GM18508 (cell line): ENCODE data around the gene ALPI.
"Not testable (repeated sequence)": the region's sequence is repeated elsewhere in the genome, so short reads cannot be mapped to it uniquely, and the experiment has no call there.

ENCODE experiments used
- ATAC-seq: cut with Tn5 transposase; IDR thresholded peaks from one replicate; pipeline ENCODE4 v1.9.1; 2021; ENCODE audit warnings: moderate number of reproducible peaks; ENCODE audit not compliant: insufficient read depth, unreplicated experiment

The ALPI gene

DNA sequence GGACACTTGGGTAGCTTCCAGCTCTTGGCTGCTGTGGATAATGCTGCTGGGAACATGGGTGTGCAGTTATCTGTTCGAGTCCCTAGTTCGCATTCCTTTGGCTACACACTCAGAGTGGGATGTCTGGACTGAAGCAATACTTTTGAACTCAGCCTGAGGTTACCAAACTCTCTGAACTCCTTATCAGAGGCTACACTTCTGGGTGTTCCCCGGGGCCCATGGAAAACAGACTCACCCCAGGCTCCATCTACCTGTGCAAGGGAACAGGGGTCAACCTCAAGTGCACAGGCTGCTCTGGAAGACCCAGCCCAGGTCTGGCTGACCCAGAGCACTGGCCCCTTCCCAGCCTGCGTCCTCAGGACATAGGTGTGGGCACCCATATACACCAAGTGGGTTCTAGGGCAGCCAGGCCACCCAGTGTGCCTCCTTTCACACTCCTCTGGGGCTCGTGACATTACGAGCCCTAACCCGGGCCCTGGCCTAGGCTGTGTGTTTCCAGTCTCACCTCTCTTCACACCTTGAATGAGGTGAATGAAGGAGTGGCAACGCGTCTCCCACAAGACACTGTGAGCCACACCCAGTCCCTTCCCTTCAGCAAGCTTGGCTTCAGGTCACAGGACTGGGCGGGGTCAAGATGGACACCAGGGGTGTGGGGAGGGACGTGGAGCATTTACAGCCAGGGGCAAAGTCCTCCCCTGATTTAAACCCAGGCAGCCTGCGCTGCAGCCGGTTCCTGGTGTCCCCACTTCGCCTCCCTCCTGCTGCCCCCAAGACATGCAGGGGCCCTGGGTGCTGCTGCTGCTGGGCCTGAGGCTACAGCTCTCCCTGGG is at the start of gene ALPI:
TSS of gene ALPI (plus strand) at position 728 of the 830 bp plus-strand sequence. CDS start at position 775, 47 bp downstream.
- no peak for ATAC-seq

DNA sequence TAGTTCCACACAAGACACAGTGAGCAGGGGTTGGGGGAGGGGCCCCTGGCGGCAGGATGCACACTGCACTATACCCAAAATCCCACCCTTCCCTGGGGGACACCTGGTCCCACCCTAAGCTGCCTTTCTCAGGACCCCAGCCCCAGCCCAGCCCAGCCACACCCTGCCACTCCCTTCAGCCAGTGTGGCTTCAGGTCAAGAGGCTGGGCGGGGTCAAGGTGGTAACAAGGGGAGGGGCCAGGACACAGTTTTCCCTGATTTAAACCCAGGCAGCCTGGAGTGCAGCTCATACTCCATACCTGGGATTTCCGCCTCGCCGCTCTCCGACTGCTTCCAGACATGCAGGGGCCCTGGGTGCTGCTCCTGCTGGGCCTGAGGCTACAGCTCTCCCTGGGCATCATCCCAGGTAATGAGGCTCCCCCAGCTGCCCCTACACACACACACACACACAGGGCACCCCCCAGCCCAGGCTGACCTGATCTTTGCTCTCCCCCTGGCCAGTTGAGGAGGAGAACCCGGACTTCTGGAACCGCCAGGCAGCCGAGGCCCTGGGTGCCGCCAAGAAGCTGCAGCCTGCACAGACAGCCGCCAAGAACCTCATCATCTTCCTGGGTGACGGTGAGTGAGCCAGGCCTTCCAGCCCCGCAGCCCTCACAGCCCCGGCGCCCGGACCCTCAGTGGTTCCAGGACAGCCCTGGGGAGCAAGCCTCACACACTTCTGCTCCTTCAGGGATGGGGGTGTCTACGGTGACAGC is 49.2 kb upstream of the ALPI start, which contains the start of gene ALPG:
TSS of gene ALPG (plus strand) at position 289 of the 755 bp plus-strand sequence. CDS start at position 340, 51 bp downstream.
- no peak for ATAC-seq

DNA sequence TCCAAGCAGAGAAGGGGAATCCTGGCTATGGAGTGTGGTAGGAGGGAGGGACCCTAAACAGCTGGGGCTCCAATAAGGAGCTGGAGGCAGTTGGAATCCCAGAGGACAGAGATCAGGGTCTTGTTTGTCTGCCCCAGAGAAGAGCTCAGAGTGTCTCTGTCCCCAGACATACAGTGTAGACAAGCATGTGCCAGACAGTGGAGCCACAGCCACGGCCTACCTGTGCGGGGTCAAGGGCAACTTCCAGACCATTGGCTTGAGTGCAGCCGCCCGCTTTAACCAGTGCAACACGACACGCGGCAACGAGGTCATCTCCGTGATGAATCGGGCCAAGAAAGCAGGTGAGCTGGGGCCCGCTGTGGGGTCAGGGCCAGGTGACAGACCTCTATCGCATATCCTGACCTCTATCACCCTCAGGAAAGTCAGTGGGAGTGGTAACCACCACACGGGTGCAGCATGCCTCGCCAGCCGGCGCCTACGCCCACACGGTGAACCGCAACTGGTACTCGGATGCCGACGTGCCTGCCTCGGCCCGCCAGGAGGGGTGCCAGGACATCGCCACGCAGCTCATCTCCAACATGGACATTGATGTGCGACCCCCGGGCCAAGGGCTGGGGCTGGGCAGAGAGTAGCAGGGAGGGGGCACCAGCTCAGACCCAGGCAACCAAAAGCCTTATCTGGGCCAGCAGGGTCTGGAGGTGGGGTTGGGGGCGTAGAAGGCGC is 48.4 kb upstream of the ALPI start:
- ATAC-seq: not testable (repeated sequence)

DNA sequence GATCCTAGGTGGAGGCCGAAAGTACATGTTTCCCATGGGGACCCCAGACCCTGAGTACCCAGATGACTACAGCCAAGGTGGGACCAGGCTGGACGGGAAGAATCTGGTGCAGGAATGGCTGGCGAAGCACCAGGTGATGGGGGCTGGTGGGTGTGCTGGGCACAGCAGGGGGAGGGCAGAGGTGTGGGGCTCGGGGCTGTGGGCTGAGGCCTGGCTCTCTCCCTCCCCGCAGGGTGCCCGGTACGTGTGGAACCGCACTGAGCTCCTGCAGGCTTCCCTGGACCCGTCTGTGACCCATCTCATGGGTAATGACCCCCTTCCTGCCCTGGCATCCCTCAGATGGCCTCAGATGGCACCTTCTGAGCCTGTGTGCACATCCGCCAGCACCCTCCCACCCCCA is 47.7 kb upstream of the ALPI start:
- ATAC-seq: not testable (repeated sequence)

DNA sequence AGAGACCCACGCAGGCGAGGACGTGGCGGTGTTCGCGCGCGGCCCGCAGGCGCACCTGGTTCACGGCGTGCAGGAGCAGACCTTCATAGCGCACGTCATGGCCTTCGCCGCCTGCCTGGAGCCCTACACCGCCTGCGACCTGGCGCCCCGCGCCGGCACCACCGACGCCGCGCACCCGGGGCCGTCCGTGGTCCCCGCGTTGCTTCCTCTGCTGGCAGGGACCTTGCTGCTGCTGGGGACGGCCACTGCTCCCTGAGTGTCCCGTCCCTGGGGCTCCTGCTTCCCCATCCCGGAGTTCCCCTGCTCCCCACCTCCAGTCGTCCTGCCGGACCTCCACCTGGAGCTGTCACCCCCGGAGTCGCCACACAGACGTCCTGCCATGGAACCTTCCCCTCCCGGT is 46.3 kb upstream of the ALPI start:
- not testable (repeated sequence) for ATAC-seq

DNA sequence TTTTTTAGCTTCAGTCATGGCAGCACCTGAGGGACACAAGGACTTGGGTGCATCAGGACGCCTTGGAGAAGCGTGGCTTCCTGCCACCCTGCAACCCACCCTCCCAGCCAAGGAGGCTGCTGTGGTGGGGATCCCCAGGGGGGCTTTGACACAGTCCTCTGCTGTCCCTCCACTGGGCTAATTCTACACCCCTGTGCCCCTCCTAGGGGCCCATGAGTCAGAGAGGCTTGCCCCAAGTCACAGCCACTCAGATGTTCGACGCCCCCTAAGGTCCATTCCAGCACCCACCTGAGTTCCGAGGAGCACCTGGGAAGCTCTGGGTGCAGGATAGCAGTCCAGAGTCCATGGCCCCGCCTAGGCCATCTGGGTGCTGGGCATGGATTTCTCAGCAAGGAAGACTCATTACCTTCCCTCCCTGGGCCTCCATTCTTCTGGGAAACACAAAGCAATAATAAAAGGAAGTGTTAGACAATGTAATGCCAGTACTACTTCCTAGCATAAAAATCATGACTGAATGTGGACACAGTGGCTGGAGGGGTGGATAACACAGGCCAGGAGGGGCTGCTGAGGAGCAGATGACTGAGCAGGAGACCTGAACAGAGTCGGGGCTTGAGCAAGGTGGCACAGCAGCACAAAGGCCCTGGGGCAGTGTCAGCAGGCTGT is 45.6 kb upstream of the ALPI start:
- no peak for ATAC-seq

DNA sequence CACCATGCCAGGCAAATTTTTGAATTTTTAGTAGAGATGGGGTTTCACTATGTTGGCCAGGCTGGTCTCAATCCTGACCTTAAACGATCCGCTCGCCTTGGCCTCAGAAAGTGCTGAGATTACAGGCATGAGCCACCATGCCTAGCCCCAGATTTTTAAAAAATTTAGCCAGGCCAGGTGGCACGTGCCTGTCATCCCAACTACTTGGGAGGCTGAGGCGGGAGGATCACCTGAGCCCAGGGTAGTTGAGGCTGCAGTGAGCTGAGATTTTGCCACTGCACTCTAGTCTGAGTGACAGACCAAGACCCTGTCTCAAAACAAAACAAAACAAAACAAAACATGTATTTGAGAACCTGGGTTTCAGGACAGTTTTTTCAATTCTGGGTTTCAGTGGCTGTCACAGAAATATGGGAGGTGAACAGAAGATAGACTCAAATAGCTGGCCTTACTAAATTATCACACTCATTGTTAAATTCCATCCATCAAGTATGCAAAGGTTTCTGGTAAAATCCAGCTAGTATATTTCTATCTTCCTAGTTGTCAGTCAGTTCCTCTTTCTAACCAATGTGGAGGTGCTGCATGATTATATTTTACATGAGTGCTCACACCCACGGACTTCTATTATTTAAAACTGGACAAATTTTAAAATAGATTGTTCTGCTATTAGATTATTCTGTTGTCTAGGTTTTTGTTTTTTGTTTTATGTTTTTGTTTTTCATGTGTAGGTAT is 43.9 kb upstream of the ALPI start:
- ATAC-seq: no peak

DNA sequence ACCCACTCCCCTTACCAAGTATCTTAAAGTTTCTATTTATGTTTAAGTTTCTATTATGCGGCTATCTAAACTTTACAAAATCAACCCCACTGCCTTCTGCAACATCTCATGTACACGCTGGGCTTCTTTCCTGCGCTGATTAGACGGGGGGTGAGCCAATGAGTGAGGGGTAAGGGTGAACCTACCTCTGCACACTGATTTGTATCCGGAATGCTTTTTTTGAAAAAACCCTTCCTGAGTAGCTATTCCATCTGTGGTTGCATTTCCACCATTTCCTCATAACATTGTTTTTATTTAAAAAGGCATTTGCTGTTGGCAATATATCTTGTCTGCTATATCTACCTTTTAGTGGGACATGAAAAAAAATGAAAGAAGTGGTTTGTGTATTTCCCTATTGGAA is 43.0 kb upstream of the ALPI start:
- ATAC-seq: no peak

DNA sequence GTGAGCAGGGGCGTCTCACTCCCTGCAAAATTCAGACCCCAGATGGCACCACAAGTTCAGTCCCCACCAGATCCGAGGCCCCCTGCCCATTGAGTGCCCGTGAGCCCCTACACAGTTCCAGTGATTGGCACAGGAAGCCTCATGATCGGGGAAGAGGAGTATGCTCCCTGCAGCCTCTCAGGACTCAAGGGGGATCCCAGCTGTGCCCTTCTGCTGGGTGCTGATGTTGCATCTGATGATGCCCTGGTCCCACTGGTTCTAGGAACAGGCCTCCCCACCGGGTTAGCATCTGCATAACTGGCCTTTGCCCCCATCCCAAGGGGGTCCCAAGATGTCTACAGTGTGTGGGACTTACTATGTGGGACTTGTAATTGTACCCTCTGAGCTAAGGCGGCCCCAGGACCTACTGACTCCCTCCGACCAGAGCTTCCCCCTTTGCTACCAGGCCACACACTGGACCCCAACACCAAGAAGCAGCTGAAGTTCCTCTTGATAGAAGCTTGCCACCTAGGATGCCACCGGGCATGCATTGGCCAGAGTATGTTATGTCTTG is 40.7 kb upstream of the ALPI start:
- ATAC-seq: no peak

DNA sequence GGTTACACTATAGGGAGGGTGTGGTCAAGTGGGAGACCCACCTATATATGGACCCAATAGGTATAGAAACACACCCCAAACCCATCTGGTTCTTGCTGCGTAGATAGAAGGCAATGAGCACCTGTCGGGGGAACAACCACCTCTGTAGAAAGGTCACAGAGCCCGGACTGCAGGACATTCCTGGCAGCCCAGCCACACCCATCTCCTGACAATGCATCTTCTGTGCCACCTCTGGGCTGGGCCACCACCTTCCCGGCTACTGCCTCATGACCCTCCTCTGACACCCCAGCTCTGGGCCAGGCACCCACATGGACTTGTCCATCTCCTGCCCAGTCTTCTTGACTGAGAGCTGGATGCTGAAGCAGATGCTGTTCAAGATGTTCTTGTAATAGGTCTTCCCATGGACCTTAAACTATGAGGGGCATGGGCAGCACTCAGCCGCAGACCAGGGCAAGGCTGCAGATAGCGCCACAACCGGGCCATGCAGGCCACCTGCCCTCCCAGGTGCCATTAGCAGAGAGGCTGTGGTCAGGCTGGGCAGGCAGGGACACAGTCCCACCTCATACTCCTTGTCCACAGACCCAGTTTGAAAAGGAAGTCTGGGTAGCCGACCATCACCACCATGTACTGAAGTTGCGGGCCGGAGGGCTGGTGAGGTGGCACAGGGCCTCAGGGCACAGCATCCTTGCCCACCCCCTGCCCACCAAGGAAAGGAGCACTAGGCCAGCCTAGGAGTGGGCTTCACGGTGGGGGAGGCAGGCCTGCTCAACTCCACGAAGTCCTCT is 40.0 kb upstream of the ALPI start:
- ATAC-seq: no peak

DNA sequence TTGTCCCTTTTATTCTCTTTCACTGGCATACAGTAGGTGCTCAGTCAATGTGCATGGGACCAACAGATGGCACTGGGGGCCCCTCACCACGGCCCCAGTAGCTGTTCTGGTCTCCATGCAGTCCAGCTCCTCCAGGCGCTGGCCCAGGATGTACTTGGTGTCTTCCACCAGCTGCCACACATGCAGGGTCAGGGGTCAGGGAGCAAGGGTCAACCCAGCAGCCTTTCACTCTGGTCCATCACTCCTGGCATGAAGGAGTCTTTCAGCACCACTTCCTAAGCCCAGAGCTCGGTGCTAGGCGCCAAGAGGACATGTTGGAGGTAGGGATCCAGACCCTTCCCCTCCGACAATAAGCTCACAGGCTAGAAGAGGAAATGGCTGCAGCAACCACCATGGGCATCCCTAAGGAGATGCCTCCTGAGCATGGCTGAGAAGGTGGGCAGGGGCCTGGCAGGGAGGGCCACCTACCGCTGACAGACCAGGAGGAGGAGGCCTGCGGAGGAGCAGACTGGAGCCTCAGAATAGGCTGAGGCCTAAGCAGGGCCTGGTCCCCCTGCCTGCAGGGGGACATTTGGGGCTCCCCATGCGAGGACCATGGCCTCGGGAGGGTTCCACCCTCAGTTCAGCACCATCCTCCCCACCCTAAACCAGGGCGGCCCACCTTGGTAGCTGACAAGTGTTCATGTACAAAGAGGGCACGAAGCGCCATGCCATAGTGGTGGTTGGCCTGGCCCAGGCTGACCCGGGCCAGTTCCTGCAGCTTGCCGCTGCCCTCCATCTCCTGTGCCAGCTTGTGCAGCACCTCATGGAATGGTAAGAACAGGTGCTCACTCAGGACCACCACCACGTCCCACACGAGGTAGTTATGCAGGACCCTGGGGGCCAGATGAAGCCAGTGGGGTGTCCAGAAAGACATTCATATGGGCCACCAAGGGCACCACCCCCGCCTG is 39.2 kb upstream of the ALPI start:
- no peak for ATAC-seq

DNA sequence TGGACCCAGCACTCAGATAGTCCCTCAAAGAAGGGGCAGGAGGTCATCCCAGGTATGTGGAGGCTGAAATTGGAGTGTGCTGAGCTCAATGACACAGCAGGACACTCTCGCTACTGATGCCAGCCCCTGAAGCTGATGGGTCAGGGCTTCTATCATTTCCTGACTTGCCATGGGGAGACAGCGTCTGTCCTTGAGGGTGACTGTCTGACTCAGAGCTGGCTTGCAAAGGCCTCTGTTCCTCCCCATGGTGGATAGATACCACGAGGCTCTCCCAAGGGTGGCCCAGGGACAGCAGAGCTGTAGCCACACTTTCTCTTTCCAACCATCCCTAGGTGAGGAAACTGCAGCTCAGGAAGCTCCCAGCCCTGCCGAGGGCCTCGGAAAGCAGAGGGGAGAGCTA is 38.5 kb upstream of the ALPI start:
- no peak for ATAC-seq

DNA sequence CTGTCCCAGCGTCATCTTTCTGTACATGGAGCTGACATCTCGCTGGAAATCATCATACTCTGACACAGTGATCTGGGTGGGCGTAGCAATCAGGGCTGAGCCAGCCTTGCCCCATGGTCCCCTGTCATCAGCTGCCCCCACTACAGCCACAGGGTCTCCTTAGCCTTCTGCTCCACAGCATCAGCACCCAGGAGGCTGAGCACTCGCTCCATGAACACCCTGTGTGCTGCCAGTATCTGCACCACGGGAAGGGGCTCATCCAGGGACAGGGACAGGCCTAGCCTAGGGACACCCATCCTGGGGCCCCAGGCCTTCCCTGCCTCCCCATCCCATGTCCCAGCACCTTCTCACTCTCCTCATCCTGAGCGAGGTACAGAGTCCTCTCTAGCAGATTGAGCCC is 37.9 kb upstream of the ALPI start:
- ATAC-seq: no peak

DNA sequence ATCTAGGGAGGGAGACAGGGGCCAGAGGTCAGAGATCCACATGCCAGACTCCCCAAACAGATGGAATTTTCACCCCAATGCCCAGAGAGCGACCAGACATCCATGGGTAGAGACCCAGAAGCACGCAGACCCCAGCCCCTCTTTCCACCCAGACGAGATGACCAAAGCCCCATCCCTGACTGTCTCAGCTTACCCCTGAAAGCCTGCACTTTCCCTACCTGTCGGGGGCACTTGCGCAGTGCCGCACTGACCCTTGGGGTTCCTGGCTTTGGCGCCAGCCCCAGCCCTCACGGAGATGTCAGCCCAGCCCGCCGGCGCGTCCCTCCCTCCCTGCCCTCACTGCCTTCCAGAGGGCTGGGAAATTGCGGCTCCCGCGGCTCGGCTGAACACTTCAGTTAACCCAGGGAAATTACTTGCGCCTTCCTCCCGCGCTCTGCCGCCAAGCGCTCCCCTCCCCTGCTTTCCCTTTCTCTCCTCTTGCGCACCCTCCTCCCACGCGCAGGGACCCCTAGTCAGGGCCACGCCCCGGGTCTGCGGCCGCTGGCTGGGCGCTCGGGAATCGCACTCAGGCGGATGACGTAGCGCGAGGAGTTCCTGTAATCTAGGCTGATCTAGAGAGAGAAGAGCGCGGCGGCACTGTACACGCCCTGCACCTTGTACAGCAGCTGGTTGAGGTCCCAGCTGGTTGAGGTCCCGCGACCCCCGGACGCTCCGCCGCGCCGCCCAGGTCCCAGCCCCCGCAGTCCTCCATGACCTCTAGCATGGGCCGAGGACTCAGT is 37.3 kb upstream of the ALPI start:
- ATAC-seq: no peak

DNA sequence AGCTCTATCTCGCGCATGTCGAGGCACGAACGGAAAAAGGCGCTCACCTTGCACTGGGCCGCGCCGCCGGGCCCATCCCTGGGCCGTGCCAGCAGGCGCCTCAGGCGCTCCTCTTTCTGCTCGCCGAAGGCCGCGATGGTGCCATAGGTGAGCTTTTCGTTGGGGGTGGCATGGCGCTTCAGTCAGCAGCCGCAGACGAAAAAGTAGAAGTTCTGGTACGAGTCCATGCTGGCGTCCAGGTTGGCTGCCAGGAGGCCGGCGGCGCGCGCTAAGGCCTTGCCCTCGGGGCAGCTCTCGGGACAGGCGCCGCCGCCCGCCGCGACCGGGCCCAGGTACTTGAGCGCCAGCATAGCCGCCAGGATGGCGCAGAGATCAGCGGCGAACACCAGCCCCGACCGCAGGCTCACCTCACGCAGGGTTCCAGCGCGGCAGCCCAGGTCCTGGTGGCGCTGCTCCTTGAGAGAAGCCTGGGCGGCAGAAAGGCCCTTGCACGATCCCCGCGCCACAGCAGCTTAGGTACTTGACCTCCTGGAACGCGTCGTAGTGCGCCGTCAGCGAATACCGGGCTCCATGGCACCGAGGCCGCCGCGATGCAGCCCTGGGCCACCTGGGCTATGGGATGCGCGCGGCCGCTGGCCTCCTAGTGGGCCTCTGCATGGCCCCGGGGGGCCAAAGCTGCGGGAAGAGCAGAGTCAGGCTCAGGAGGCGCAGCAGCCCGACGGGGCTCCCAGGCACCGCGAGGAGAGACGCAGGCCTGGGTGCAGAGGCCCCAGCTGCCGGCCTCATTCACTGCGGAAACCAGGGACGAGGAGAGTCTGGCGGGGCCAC is 36.5 kb upstream of the ALPI start:
- ATAC-seq: no peak

DNA sequence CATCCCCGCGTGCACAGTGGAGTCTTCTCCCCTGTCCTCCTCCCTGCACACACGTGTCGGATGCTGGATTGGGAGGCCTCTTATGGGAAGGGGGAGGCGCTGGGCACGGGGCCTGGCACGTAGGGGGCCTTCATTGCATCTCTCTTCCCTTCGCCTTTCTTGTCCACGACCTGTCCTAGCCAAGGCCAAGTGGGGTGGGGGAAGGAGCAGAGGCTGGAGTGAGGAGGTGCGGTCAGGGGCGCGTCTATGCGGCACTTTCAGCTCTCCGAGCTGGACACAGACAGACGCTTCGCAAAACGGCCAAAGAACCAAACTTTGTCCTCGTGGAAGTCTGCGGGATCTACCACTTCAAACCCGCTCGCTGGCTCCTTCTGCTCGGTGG is 35.9 kb upstream of the ALPI start:
- no peak for ATAC-seq
